HCT116 (cell line): ENCODE data around the gene STPG3. TPM values are rescaled to one million over a fixed set of nuclear protein-coding genes. Genes with fewer than 3 reads are reported as not detected.

ENCODE experiments used
- ATAC-seq: fragments of 200-7000 bp; cut with Tn5 transposase; 2 replicates; pipeline ENCODE4 v1.9.1; 2020; ENCODE audit warnings: mild to moderate bottlenecking, moderate library complexity
- BruUV-seq: library from RNA; stranded (reverse); fragments of 400-500 nt; replicated peaks from 2 replicates; lab custom pipeline; 2021; lab: Mats Ljungman, UMichigan
- CTCF ChIA-PET: fragments of 300-600 bp; sonication (Branson Sonifier 250); formaldehyde crosslinking; loops from one replicate; lab custom pipeline; 2021; ENCODE audit warnings: antibody characterized with exemption; lab: Charles Lee
- POLR2A ChIA-PET: fragments of 300-600, 350-600 bp; sonication (Branson Sonifier 250); formaldehyde crosslinking; loops from one replicate; lab custom pipeline; 2021; ENCODE audit warnings: antibody characterized with exemption; lab: Charles Lee
- RAD21 ChIA-PET, 2 experiments: fragments of 300-600 bp; sonication (Branson Sonifier 250); formaldehyde crosslinking; loops; one replicate each; lab custom pipeline; 2023; ENCODE audit warnings: low total read pairs in 2 of 2; ENCODE audit not compliant: uncharacterized antibody in 2 of 2, unreplicated experiment in 2 of 2, low non-redundant PET in 1 of 2; lab: Charles Lee
- DNase-seq: peaks from one replicate; pipeline ENCODE4 v3.0.0-alpha.2; 2010; ENCODE audit warnings: low read depth, low spot score
- H2AFZ ChIP-seq: fragments of 200-600 bp; shearing (Covaris generic), sonication (generic); 2 replicates; pipeline ENCODE4 v1.6.1; 2017; ENCODE audit warnings: low read depth, mixed run types, mixed read lengths, antibody characterized with exemption, low read length; ENCODE audit not compliant: poor library complexity, severe bottlenecking
- H3K27ac ChIP-seq: 2 replicates; pipeline ENCODE4 v1.5.1; 2012; ENCODE audit warnings: low read depth, low read length
- H3K27me3 ChIP-seq: fragments of 200-600 bp; sonication (generic); 2 replicates; pipeline ENCODE4 v1.6.1; 2016; ENCODE audit warnings: mixed run types, low read length, mixed read lengths; ENCODE audit not compliant: insufficient read depth
- H3K36me3 ChIP-seq, 2 experiments: fragments of 200-500 bp in 1 of 2; fragments of 200-600 bp in 1 of 2; sonication (Bioruptor generic) in 1 of 2; sonication (generic) in 1 of 2; 2 replicates each; pipeline versions ENCODE4 v1.5.1 to v1.6.1; 2014 to 2016; ENCODE audit warnings: low read length in 2 of 2, inconsistent platforms in 1 of 2, mixed read lengths in 1 of 2, mixed run types in 1 of 2; ENCODE audit not compliant: insufficient read depth in 2 of 2, control insufficient read depth in 1 of 2
- H3K4me1 ChIP-seq, 2 experiments: fragments of 200-600 bp in 1 of 2; sonication (generic) in 1 of 2; 2 replicates each; pipeline versions ENCODE4 v1.5.1 to v1.6.1; 2012 to 2017; ENCODE audit warnings: low read length in 2 of 2, inconsistent platforms in 1 of 2, mild to moderate bottlenecking in 1 of 2, mixed read lengths in 1 of 2, mixed run types in 1 of 2, moderate library complexity in 1 of 2; ENCODE audit not compliant: insufficient read depth in 2 of 2, control insufficient read depth in 1 of 2
- H3K4me2 ChIP-seq: fragments of 200-600 bp; sonication (generic); 2 replicates; pipeline ENCODE4 v1.6.1; 2017; ENCODE audit warnings: mixed run types, low read length, mixed read lengths
- H3K4me3 ChIP-seq, 2 experiments: fragments of 200-600 bp in 1 of 2; sonication (generic) in 1 of 2; replicated peaks in 1 of 2; 2 replicates each; pipeline ENCODE4 v1.5.1; 2011 to 2016; ENCODE audit warnings: low read length in 2 of 2, control low read depth in 1 of 2, low read depth in 1 of 2, mild to moderate bottlenecking in 1 of 2, mixed read lengths in 1 of 2, mixed run types in 1 of 2
- H3K79me2 ChIP-seq: fragments of 200-600 bp; sonication (generic); 2 replicates; pipeline ENCODE4 v1.6.1; 2017; ENCODE audit warnings: mild to moderate bottlenecking, mixed run types, low read length, moderate library complexity, mixed read lengths; ENCODE audit not compliant: insufficient read depth
- H3K9ac ChIP-seq: fragments of 200-600 bp; sonication (generic); 2 replicates; pipeline ENCODE4 v1.6.1; 2016; ENCODE audit warnings: low read length, mixed read lengths
- H3K9me2 ChIP-seq: fragments of 200-600 bp; sonication (generic), shearing (Covaris generic); 2 replicates; pipeline ENCODE4 v1.6.1; 2017; ENCODE audit warnings: mixed run types, mild to moderate bottlenecking, moderate library complexity; ENCODE audit not compliant: insufficient read depth
- H3K9me3 ChIP-seq, 2 experiments: fragments of 200-500 bp in 1 of 2; fragments of 200-600 bp in 1 of 2; sonication (Bioruptor generic) in 1 of 2; sonication (generic) in 1 of 2; 2 replicates each; pipeline ENCODE4 v1.6.1; 2014 to 2017; ENCODE audit warnings: low read length in 2 of 2, mixed read lengths in 2 of 2, inconsistent platforms in 1 of 2, low read depth in 1 of 2, mild to moderate bottlenecking in 1 of 2, mixed run types in 1 of 2, moderate library complexity in 1 of 2; ENCODE audit not compliant: control insufficient read depth in 1 of 2, insufficient read depth in 1 of 2
- H4K20me1 ChIP-seq: fragments of 200-600 bp; sonication (generic), shearing (Covaris generic); 2 replicates; pipeline ENCODE4 v1.6.1; 2017; ENCODE audit warnings: mixed run types, mild to moderate bottlenecking, moderate library complexity; ENCODE audit not compliant: insufficient read depth
- ATF3 ChIP-seq: IDR thresholded peaks from 2 replicates; pipeline ENCODE4 v1.6.1; 2012
- EZH2 ChIP-seq: fragments of 200-600 bp; sonication (generic); IDR thresholded peaks from 2 replicates; pipeline ENCODE4 v1.6.1; 2017; ENCODE audit warnings: antibody characterized with exemption, mixed run types
- POLR2AphosphoS5 ChIP-seq: IDR thresholded peaks from 2 replicates; pipeline ENCODE4 v1.6.1; 2011; ENCODE audit warnings: mild to moderate bottlenecking, low read depth, low read length, moderate library complexity
- SRF ChIP-seq: IDR thresholded peaks from 2 replicates; pipeline ENCODE4 v1.6.1; 2012; ENCODE audit warnings: low read depth
- ZFX ChIP-seq: fragments of 450-650 bp; IDR thresholded peaks from 2 replicates; pipeline ENCODE4 v1.6.1; 2017
- intact Hi-C: fragments of 100-400 bp; cut with micrococcal nuclease; formaldehyde crosslinking; loops from 2 replicates; pipeline ENCODE4 v1.10.0; 2022
- total RNA-seq: library from RNA; stranded (reverse); gene quantifications from one replicate; pipeline ENCODE4 v1.2.1, GENCODE V29; 2021; ENCODE audit not compliant: unreplicated experiment
- TF ChIP-seq, protein P1 (sequence below), 3 experiments: fragments of 200-600 bp in 1 of 3; sonication (generic) in 1 of 3; IDR thresholded peaks in 2 of 3; conservative IDR thresholded peaks in 1 of 3; 2 replicates each; pipeline ENCODE4 v1.5.1; 2012 to 2017; ENCODE audit warnings: low read depth in 2 of 3, low read length in 2 of 3, antibody characterized with exemption in 1 of 3, borderline replicate concordance in 1 of 3, control low read depth in 1 of 3, mild to moderate bottlenecking in 1 of 3, mixed read lengths in 1 of 3, mixed run types in 1 of 3, moderate library complexity in 1 of 3; ENCODE audit not compliant: insufficient read depth in 1 of 3

The STPG3 gene
- total RNA-seq, 1 experiment from 2014 or later = not detected

DNA sequence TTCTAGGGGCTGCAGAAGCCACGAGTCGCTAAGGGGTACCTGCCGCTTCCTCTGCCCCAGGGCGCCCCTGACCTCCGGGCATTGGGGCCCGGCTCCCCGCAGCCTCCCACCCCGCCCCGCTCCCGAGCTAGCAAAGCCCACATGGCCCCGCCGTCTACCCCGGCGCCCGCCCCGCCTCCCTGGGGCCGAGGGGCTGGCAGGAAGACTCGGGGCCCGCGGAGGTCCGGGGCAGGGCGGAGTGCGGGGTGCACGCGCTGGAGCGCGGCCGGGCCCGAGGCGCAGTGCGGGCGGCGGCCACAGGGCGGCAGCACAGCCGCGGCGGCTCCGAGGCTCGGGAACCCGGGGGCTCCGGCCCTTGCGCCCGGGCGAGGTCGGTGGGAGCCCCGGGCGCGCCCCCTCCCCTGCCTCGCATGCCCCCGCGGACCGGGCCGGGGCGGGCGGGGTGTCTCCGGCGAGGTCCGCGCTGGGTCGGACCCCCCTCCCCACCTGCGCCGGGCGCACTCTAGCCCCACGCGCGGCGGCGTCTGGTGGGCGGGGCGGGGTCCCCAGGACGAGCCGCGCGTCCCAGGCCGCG lies 44.2 kb downstream of the STPG3 start:
- POLR2A ChIA-PET = no interaction called here
- intact Hi-C loops = loop anchor here (2.0 kb wide), 1 partner anchor 149 kb away; no protein-coding TSS in a partner anchor
- DNase-seq (no peak), ATAC-seq (peak; percentile 76)
- BruUV-seq = no TSS peak
- no peaks in the 10 kb centered on the region for H3K9me2 ChIP-seq
- H3K79me2 ChIP-seq = peaks cover 6% of the 10 kb centered on the region
- no peaks in the 10 kb centered on the region for H3K9me3 ChIP-seq
- TF ChIP-seq POLR2AphosphoS5 (peak; percentile 40), EZH2 (no peak), ZFX (peak; percentile 48; the same call in 1 of the 2 replicates), ATF3 (no peak), SRF (no peak)
- TF ChIP-seq, protein P1, sequence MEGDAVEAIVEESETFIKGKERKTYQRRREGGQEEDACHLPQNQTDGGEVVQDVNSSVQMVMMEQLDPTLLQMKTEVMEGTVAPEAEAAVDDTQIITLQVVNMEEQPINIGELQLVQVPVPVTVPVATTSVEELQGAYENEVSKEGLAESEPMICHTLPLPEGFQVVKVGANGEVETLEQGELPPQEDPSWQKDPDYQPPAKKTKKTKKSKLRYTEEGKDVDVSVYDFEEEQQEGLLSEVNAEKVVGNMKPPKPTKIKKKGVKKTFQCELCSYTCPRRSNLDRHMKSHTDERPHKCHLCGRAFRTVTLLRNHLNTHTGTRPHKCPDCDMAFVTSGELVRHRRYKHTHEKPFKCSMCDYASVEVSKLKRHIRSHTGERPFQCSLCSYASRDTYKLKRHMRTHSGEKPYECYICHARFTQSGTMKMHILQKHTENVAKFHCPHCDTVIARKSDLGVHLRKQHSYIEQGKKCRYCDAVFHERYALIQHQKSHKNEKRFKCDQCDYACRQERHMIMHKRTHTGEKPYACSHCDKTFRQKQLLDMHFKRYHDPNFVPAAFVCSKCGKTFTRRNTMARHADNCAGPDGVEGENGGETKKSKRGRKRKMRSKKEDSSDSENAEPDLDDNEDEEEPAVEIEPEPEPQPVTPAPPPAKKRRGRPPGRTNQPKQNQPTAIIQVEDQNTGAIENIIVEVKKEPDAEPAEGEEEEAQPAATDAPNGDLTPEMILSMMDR (IDR thresholded peaks at IDR 0.05 in 2 of 3, conservative IDR thresholded peaks at IDR 0.05 in 1 of 3; ENCODE audit: borderline replicate concordance in 1 of 3, insufficient read depth in 1 of 3, low read depth in 2 of 3, low read length in 2 of 3) = peak in 2 of 3 experiments; percentile 25 to 36; a peak in 1 of 6 replicates
- RAD21 ChIA-PET = no interaction called here
- peak overlapping the region; percentile 42 to 51; a peak in 3 of 4 replicates for H3K4me3 ChIP-seq
- H2AFZ ChIP-seq = no peak overlapping the region
- peak overlapping the region; percentile 80 for H3K4me2 ChIP-seq
- no peaks in the 10 kb centered on the region for H3K36me3 ChIP-seq
- H4K20me1 ChIP-seq = no peaks in the 10 kb centered on the region; the same call in 1 of the 2 replicates
- H3K9ac ChIP-seq = peak overlapping the region; percentile 46
- H3K4me1 ChIP-seq = peaks cover 28 to 57% of the 10 kb centered on the region in 2 experiments
- H3K27me3 ChIP-seq = no peaks in the 10 kb centered on the region
- CTCF ChIA-PET = no interaction called here
- H3K27ac ChIP-seq = peak overlapping the region; percentile 34; the same call in 1 of the 2 replicates
